ENCODE measurements around the gene CFTR. TPM values are rescaled to one million over a fixed set of nuclear protein-coding genes. Genes with fewer than 3 reads are reported as not detected.
"Not testable (repeated sequence)": the region's sequence is repeated elsewhere in the genome, so short reads cannot be mapped to it uniquely, and the experiment has no call there.

The CFTR gene
- total RNA-seq, 4 donors from 2014 or later, result 0.44 TPM; not detected in 3

DNA sequence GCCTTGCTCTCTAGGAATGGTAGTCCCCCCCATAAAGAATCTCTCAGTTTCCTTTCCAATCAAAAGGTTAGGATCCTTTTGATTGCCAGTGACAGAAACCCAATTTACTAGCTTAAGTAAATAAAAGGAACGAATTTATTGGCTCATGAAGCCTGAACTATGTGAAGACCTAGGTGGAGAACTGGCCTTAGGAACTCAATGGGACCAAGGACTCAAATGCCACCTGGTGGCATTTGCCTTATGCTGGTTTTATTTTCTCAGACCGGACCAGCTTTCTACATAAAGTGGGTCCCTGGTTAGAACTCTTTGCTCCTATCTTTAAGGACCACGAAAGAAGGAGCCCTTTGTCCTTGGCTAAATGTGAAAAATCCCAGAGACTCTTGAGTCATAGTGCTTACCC, 25.4 kb downstream of the CFTR start:
- TF ChIP-seq, protein P1, sequence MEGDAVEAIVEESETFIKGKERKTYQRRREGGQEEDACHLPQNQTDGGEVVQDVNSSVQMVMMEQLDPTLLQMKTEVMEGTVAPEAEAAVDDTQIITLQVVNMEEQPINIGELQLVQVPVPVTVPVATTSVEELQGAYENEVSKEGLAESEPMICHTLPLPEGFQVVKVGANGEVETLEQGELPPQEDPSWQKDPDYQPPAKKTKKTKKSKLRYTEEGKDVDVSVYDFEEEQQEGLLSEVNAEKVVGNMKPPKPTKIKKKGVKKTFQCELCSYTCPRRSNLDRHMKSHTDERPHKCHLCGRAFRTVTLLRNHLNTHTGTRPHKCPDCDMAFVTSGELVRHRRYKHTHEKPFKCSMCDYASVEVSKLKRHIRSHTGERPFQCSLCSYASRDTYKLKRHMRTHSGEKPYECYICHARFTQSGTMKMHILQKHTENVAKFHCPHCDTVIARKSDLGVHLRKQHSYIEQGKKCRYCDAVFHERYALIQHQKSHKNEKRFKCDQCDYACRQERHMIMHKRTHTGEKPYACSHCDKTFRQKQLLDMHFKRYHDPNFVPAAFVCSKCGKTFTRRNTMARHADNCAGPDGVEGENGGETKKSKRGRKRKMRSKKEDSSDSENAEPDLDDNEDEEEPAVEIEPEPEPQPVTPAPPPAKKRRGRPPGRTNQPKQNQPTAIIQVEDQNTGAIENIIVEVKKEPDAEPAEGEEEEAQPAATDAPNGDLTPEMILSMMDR (IDR thresholded peaks at IDR 0.05 in 4 of 5, conservative IDR thresholded peaks at IDR 0.05 in 1 of 5), result no peak
- no peak for TF ChIP-seq POLR2A (IDR thresholded peaks at IDR 0.05)
- no peaks in the 10 kb centered on the region for H3K27me3 ChIP-seq

DNA sequence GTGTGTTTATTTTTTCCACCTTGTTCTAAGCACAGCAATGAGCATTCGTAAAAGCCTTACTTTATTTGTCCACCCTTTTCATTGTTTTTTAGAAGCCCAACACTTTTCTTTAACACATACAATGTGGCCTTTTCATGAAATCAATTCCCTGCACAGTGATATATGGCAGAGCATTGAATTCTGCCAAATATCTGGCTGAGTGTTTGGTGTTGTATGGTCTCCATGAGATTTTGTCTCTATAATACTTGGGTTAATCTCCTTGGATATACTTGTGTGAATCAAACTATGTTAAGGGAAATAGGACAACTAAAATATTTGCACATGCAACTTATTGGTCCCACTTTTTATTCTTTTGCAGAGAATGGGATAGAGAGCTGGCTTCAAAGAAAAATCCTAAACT, 28.9 kb downstream of the CFTR start:
- DNase-seq (no peak), ATAC-seq (no peak)
- in situ Hi-C loops (cut with MboI; ENCODE audit: low sequenced_read_pairs in 4 of 4), result no loop called here
- intact Hi-C loops (cut with DNase I; ENCODE audit: low total_unique reads), result no loop called here
- TF ChIP-seq POLR2A (IDR thresholded peaks at IDR 0.05), result no peak
- TF ChIP-seq, protein P1 (IDR thresholded peaks at IDR 0.05 in 4 of 5, conservative IDR thresholded peaks at IDR 0.05 in 1 of 5), result no peak
- Histone ChIP-seq H3K9me3 (no peaks in the 10 kb centered on the region), H3K4me1 (no peaks in the 10 kb centered on the region), H3K4me3 (no peak overlapping the region), H3K36me3 (no peaks in the 10 kb centered on the region), H3K27me3 (no peaks in the 10 kb centered on the region), H3K27ac (no peak overlapping the region)

More for the DNA sequence above, 25.4 kb downstream of the CFTR start:
- no peaks in the 10 kb centered on the region for H3K9me3 ChIP-seq
- no peaks in the 10 kb centered on the region for H3K4me1 ChIP-seq
- intact Hi-C loops (cut with DNase I; ENCODE audit: low total_unique reads) (no loop called here), in situ Hi-C loops (cut with MboI; ENCODE audit: low sequenced_read_pairs in 4 of 4) (no loop called here)
- H3K27ac ChIP-seq, result no peak overlapping the region
- DNase-seq (no peak), ATAC-seq (no peak)
- H3K36me3 ChIP-seq, result no peaks in the 10 kb centered on the region
- no peak overlapping the region for H3K4me3 ChIP-seq

DNA sequence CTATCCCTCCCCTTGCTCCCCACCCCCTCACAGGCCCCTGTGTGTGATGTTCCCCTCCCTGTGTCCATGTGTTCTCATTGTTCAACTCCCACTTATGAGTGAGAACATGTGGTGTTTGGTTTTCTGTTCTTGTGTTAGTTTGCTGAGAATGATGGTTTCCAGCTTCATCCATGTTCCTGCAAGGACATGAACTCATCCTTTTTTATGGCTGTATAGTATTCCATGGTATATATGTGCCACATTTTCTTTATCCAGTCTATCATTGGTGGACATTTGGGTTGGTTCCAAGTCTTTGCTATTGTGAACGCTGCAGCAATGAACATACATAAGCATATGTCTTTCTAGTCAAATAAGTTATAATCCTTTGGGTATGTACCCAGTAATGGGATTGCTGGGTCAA, 37.4 kb downstream of the CFTR start:
- DNase-seq; intact Hi-C loops (cut with DNase I; ENCODE audit: low total_unique reads): not testable (repeated sequence)

DNA sequence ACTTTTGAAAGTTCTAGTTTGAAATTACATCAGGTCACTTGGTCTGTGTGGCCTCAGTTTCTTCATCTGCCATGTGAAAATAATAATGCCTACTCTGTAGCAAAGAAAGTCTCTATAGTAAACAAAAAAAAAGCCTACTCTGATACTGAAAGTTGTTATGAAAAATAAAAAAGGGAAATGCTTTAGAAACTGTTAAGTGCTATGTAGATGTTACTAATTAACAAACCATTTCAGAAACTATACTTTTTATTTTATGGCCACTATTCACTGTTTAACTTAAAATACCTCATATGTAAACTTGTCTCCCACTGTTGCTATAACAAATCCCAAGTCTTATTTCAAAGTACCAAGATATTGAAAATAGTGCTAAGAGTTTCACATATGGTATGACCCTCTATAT, 50.6 kb downstream of the CFTR start:
- Histone ChIP-seq H3K36me3 (no peaks in the 10 kb centered on the region), H3K4me1 (no peaks in the 10 kb centered on the region), H3K4me3 (no peak overlapping the region), H3K9me3 (no peaks in the 10 kb centered on the region), H3K27ac (no peak overlapping the region), H3K27me3 (no peaks in the 10 kb centered on the region)
- DNase-seq, result no peak
- TF ChIP-seq, protein P1 (IDR thresholded peaks at IDR 0.05 in 4 of 5, conservative IDR thresholded peaks at IDR 0.05 in 1 of 5), result no peak
- no peak for TF ChIP-seq POLR2A (IDR thresholded peaks at IDR 0.05)
- intact Hi-C loops (cut with DNase I; ENCODE audit: low total_unique reads) (no loop called here), in situ Hi-C loops (cut with MboI; ENCODE audit: low sequenced_read_pairs in 4 of 4) (no loop called here)
- ATAC-seq, result no peak

More for the DNA sequence above, 37.4 kb downstream of the CFTR start:
- ATAC-seq; H3K9me3 ChIP-seq; H3K4me3 ChIP-seq; in situ Hi-C loops (cut with MboI; ENCODE audit: low sequenced_read_pairs in 4 of 4); H3K4me1 ChIP-seq; H3K27me3 ChIP-seq; H3K36me3 ChIP-seq; H3K27ac ChIP-seq: not testable (repeated sequence)

DNA sequence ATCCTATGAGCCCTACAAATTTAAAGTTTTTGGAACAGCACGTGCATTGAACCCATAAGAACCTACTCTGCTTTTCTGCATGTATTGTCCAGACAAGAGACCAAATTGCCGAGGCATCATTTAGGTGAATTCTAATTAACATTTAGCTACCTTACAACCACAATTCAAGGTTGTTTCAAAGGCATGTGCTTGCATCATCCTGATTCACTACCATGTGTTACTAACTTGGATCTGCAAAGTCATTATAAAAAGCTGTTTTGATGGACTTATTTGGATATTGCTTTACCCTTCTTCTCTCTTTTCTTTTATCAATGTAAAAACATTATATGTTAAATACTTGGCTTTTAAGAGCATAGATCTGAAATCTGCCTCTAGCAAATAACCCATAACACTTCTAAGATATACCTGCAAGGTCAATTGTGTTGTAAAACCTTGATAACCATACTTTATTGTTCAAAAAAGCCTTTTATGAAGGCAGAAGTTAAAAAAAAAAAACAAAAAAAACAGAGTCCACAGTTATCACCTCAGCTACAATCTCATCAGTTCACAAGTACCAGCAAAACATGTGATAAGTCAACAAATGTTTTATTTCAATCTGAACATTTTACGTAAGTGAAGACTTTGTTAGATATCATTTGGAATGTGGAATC, 51.9 kb downstream of the CFTR start:
- no peak for TF ChIP-seq POLR2A (IDR thresholded peaks at IDR 0.05)
- TF ChIP-seq, protein P1 (IDR thresholded peaks at IDR 0.05 in 4 of 5, conservative IDR thresholded peaks at IDR 0.05 in 1 of 5), result no peak
- H3K4me3 ChIP-seq, result no peak overlapping the region
- no peaks in the 10 kb centered on the region for H3K27me3 ChIP-seq
- intact Hi-C loops (cut with DNase I; ENCODE audit: low total_unique reads) (no loop called here), in situ Hi-C loops (cut with MboI; ENCODE audit: low sequenced_read_pairs in 4 of 4) (no loop called here)
- no peaks in the 10 kb centered on the region for H3K36me3 ChIP-seq
- no peak for DNase-seq
- H3K4me1 ChIP-seq, result no peaks in the 10 kb centered on the region
- no peaks in the 10 kb centered on the region for H3K9me3 ChIP-seq
- no peak for ATAC-seq
- no peak overlapping the region for H3K27ac ChIP-seq

All from gastrocnemius medialis (tissue), 4 donors.